GM12878 (cell line): ENCODE results near the gene PTPRN2. TPM values are rescaled to one million over a fixed set of nuclear protein-coding genes. Genes with fewer than 3 reads are reported as not detected.

Experiments used
- ATAC-seq: fragments of 200-7000 bp; cut with Tn5 transposase; 3 replicates; pipeline ENCODE4 v1.9.1; 2020; ENCODE audit warnings: mild to moderate bottlenecking, moderate library complexity
- BruUV-seq: library from RNA; stranded (reverse); fragments of 400-500 nt; replicated peaks from 2 replicates; lab custom pipeline; 2021; lab: Mats Ljungman, UMichigan
- CTCF ChIA-PET: fragments of 300-600 bp; sonication (Branson Sonifier 250); formaldehyde crosslinking; extraction: SDS; loops from one replicate; lab custom pipeline; 2021; ENCODE audit warnings: inconsistent platforms; lab: Yijun Ruan, JAX
- POLR2A ChIA-PET: fragments of 350-600 bp; formaldehyde crosslinking; extraction: SDS; loops from one replicate; lab custom pipeline; 2021; ENCODE audit warnings: inconsistent platforms; lab: Charles Lee
- RAD21 ChIA-PET: fragments of 300-600 bp; sonication (Branson Sonifier 250); formaldehyde crosslinking; loops from one replicate; lab custom pipeline; 2023; ENCODE audit warnings: antibody characterized with exemption; ENCODE audit not compliant: unreplicated experiment; lab: Charles Lee
- SMC1A ChIA-PET: fragments of 300-600 bp; sonication (Branson Sonifier 250); formaldehyde crosslinking; loops from one replicate; lab custom pipeline; 2023; ENCODE audit not compliant: unreplicated experiment, uncharacterized antibody; lab: Charles Lee
- DNase-seq: peaks from one replicate; pipeline ENCODE4 v3.0.0-alpha.2; 2011; ENCODE audit warnings: low read depth, low spot score
- FAIRE-seq: peaks from 3 replicates; lab custom pipeline; 2011; peaks lifted over from hg19 to GRCh38; lab: Jason Lieb, UNC
- H2AFZ ChIP-seq: 2 replicates; pipeline ENCODE4 v1.6.0; 2011; ENCODE audit warnings: low read depth, low read length, control low read depth; ENCODE audit not compliant: control insufficient read depth
- H3K27ac ChIP-seq: 2 replicates; pipeline ENCODE4 v1.5.1; 2011; ENCODE audit warnings: control low read depth; ENCODE audit not compliant: control insufficient read depth, insufficient read depth
- H3K27me3 ChIP-seq, 2 experiments: replicated peaks in 1 of 2; 2 replicates each; pipeline versions ENCODE4 v1.6.0 to v1.6.1; 2011; ENCODE audit warnings: low read length in 1 of 2; ENCODE audit not compliant: control insufficient read depth in 2 of 2, insufficient read depth in 2 of 2
- H3K36me3 ChIP-seq, 2 experiments: 2 replicates each; pipeline ENCODE4 v1.5.1; 2011; ENCODE audit warnings: low read length in 1 of 2; ENCODE audit not compliant: control insufficient read depth in 2 of 2, insufficient read depth in 2 of 2
- H3K4me1 ChIP-seq: 2 replicates; pipeline ENCODE4 v1.6.1; 2011; ENCODE audit warnings: mild to moderate bottlenecking, low read length, moderate library complexity, mixed read lengths; ENCODE audit not compliant: control insufficient read depth, insufficient read depth
- H3K4me2 ChIP-seq: 2 replicates; pipeline ENCODE4 v1.6.0; 2011; ENCODE audit warnings: control low read depth; ENCODE audit not compliant: control insufficient read depth, insufficient read depth
- H3K4me3 ChIP-seq: fragments of 200-600 bp; sonication (generic); 2 replicates; pipeline ENCODE4 v1.5.1; 2016
- H3K79me2 ChIP-seq: 2 replicates; pipeline ENCODE4 v1.6.0; 2011; ENCODE audit warnings: low read length; ENCODE audit not compliant: control insufficient read depth, insufficient read depth
- H3K9ac ChIP-seq: 2 replicates; pipeline ENCODE4 v1.8.0; 2011; ENCODE audit warnings: low read length, control low read depth, mixed read lengths; ENCODE audit not compliant: control insufficient read depth, insufficient read depth
- H3K9me3 ChIP-seq: replicated peaks from 3 replicates; pipeline ENCODE4 v1.5.1; 2011; ENCODE audit warnings: mild to moderate bottlenecking, low read length; ENCODE audit not compliant: control insufficient read depth, insufficient read depth
- H4K20me1 ChIP-seq: 2 replicates; pipeline ENCODE4 v1.6.0; 2011; ENCODE audit not compliant: control insufficient read depth, insufficient read depth
- CEBPB ChIP-seq, 2 experiments: fragments of 150-350 bp in 1 of 2; IDR thresholded peaks; 2 replicates each; pipeline ENCODE4 v1.6.1; 2012 to 2014; ENCODE audit warnings: low read depth in 2 of 2, low read length in 2 of 2, borderline replicate concordance in 1 of 2, inconsistent platforms in 1 of 2
- CREM ChIP-seq: IDR thresholded peaks from 2 replicates; pipeline ENCODE4 v1.6.1; 2014; ENCODE audit warnings: antibody characterized with exemption, low read depth
- FOS ChIP-seq: IDR thresholded peaks from 3 replicates; pipeline ENCODE4 v1.6.1; 2011; ENCODE audit warnings: borderline replicate concordance; ENCODE audit not compliant: insufficient read length; ENCODE audit errors: extremely low read depth
- FOXK2 ChIP-seq: fragments of 450-650 bp; IDR thresholded peaks from 2 replicates; pipeline ENCODE4 v1.6.1; 2017; ENCODE audit warnings: mild to moderate bottlenecking, moderate library complexity
- RAD21 ChIP-seq: IDR thresholded peaks from 2 replicates; pipeline ENCODE4 v1.6.1; 2011; ENCODE audit warnings: mild to moderate bottlenecking, low read depth, low read length, moderate library complexity; ENCODE audit not compliant: insufficient read depth
- RAD51 ChIP-seq: fragments of 450-650 bp; IDR thresholded peaks from 2 replicates; pipeline ENCODE4 v1.6.1; 2016; ENCODE audit warnings: moderate library complexity, mild to moderate bottlenecking, inconsistent platforms
- SIX5 ChIP-seq: IDR thresholded peaks from 2 replicates; pipeline ENCODE4 v1.6.1; 2011; ENCODE audit warnings: mild to moderate bottlenecking, low read depth, low read length, moderate library complexity; ENCODE audit not compliant: severe bottlenecking
- STAT1 ChIP-seq: fragments of 450-650 bp; conservative IDR thresholded peaks from 2 replicates; pipeline ENCODE4 v1.6.1; 2014; ENCODE audit warnings: antibody characterized with exemption, mild to moderate bottlenecking
- WGBS: methylation state at CpG from one replicate; pipeline ENCODE4 v1.1.6; 2016; ENCODE audit warnings: low lambda C conversion rate; ENCODE audit not compliant: insufficient replicate concordance, insufficient coverage; ENCODE audit errors: missing lambda C conversion rate; 5-methylcytosine and 5-hydroxymethylcytosine counted together
- in situ Hi-C: fragments of 300-500 bp; cut with MboI; formaldehyde crosslinking; loops from 9 replicates; pipeline ENCODE4 v1.14.3; 2018; ENCODE audit warnings: mixed read lengths
- intact Hi-C: fragments of 100-400 bp; cut with micrococcal nuclease; formaldehyde crosslinking; loops from one replicate; pipeline ENCODE4 v1.14.2; 2022; ENCODE audit not compliant: unreplicated experiment
- polyA plus RNA-seq, 11 experiments: library from polyadenylated mRNA; depleted of rRNA in 4 of 11; unstranded in 6 of 11; stranded (reverse) in 5 of 11; fragments of >200 nt; fragmentation: Nextera tagmentation in 4 of 11; fragmentation: Illumina TruSeq in 1 of 11; extraction: Ambion mirVana in 4 of 11; extraction: Trizol in 1 of 11; gene quantifications; 1 replicate in 1 of 11; 2 replicates in 10 of 11; pipeline versions ENCODE4 v1.2.1 to v1.2.3, GENCODE V29; 2011 to 2016; ENCODE audit warnings: inconsistent platforms in 2 of 11, missing spikeins in 2 of 11, low read depth in 1 of 11
- total RNA-seq, 4 experiments: library from RNA; depleted of rRNA in 3 of 4; stranded (reverse); fragments of >200 nt in 3 of 4; fragmentation: Illumina TruSeq in 1 of 4; extraction: Trizol in 1 of 4; gene quantifications; 2 replicates each; pipeline versions ENCODE4 v1.2.1 to v1.2.3, GENCODE V29; 2013 to 2021
- TF ChIP-seq, protein P1 (sequence below): IDR thresholded peaks from 2 replicates; pipeline ENCODE4 v1.6.1; 2011; ENCODE audit warnings: low read depth, low read length, improper control_type of control experiment, borderline replicate concordance
- TF ChIP-seq, protein P2 (sequence below): IDR thresholded peaks from 2 replicates; pipeline ENCODE4 v1.6.1; 2011; ENCODE audit warnings: borderline replicate concordance, low read depth, mild to moderate bottlenecking, moderate library complexity, low read length; ENCODE audit not compliant: insufficient read depth, poor library complexity, severe bottlenecking
- TF ChIP-seq, protein P3 (sequence below): fragments of 450-650 bp; formaldehyde crosslinking; IDR thresholded peaks from 2 replicates; pipeline ENCODE4 v1.4.0; 2020; ENCODE audit warnings: mild to moderate bottlenecking, moderate library complexity
- TF ChIP-seq, protein P4 (sequence below): IDR thresholded peaks from 2 replicates; pipeline ENCODE4 v1.6.1; 2011; ENCODE audit warnings: low read depth, mild to moderate bottlenecking, low read length, moderate library complexity, borderline replicate concordance; ENCODE audit errors: extremely low read depth
- TF ChIP-seq, protein P5 (sequence below): fragments of 450-650 bp; IDR thresholded peaks from 2 replicates; pipeline ENCODE4 v1.6.1; 2016; ENCODE audit warnings: mild to moderate bottlenecking, moderate library complexity, borderline replicate concordance

The PTPRN2 gene
- total and polyA plus RNA-seq, 10 of the 15 experiments (the other 5 are each of a cell fraction or from before 2014, with no cell fraction given): 5.4 TPM; not detected in 9

- no peak overlapping the region for H3K4me2 ChIP-seq
- ChIA-PET RAD21 (no interaction called here), CTCF (no interaction called here), POLR2A (no interaction called here), SMC1A (no interaction called here)
- no peak overlapping the region for H3K27ac ChIP-seq
- no peaks in the 10 kb centered on the region for H3K36me3 ChIP-seq
- BruUV-seq: no TSS peak
- no peak overlapping the region for H3K9ac ChIP-seq
- H4K20me1 ChIP-seq: no peaks in the 10 kb centered on the region
- ATAC-seq (no peak), FAIRE-seq (no peak), DNase-seq (no peak)
- no peaks in the 10 kb centered on the region for H3K4me1 ChIP-seq
- intact Hi-C loops: no loop called here
- H3K27me3 ChIP-seq: no peaks in the 10 kb centered on the region
- H3K4me3 ChIP-seq: no peak overlapping the region
- no peak overlapping the region; the same call in 1 of the 2 replicates for H2AFZ ChIP-seq
- WGBS: 28% methylated on average over 4 of the region's 4 CpGs
- no peaks in the 10 kb centered on the region; the same call in 2 of the 3 replicates for H3K9me3 ChIP-seq
- in situ Hi-C loops: no loop called here
- H3K79me2 ChIP-seq: no peaks in the 10 kb centered on the region
- TF ChIP-seq CREM (no peak), CEBPB (IDR thresholded peaks at IDR 0.05; ENCODE audit: borderline replicate concordance in 1 of 2, low read depth in 2 of 2, low read length in 2 of 2) (no peak), FOS (no peak), FOXK2 (no peak), RAD51 (no peak), STAT1 (no peak), RAD21 (no peak), SIX5 (no peak)
- TF ChIP-seq, protein P1, sequence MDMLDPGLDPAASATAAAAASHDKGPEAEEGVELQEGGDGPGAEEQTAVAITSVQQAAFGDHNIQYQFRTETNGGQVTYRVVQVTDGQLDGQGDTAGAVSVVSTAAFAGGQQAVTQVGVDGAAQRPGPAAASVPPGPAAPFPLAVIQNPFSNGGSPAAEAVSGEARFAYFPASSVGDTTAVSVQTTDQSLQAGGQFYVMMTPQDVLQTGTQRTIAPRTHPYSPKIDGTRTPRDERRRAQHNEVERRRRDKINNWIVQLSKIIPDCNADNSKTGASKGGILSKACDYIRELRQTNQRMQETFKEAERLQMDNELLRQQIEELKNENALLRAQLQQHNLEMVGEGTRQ: no peak
- TF ChIP-seq, protein P2, sequence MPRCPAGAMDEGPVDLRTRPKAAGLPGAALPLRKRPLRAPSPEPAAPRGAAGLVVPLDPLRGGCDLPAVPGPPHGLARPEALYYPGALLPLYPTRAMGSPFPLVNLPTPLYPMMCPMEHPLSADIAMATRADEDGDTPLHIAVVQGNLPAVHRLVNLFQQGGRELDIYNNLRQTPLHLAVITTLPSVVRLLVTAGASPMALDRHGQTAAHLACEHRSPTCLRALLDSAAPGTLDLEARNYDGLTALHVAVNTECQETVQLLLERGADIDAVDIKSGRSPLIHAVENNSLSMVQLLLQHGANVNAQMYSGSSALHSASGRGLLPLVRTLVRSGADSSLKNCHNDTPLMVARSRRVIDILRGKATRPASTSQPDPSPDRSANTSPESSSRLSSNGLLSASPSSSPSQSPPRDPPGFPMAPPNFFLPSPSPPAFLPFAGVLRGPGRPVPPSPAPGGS: no peak
- TF ChIP-seq, protein P3, sequence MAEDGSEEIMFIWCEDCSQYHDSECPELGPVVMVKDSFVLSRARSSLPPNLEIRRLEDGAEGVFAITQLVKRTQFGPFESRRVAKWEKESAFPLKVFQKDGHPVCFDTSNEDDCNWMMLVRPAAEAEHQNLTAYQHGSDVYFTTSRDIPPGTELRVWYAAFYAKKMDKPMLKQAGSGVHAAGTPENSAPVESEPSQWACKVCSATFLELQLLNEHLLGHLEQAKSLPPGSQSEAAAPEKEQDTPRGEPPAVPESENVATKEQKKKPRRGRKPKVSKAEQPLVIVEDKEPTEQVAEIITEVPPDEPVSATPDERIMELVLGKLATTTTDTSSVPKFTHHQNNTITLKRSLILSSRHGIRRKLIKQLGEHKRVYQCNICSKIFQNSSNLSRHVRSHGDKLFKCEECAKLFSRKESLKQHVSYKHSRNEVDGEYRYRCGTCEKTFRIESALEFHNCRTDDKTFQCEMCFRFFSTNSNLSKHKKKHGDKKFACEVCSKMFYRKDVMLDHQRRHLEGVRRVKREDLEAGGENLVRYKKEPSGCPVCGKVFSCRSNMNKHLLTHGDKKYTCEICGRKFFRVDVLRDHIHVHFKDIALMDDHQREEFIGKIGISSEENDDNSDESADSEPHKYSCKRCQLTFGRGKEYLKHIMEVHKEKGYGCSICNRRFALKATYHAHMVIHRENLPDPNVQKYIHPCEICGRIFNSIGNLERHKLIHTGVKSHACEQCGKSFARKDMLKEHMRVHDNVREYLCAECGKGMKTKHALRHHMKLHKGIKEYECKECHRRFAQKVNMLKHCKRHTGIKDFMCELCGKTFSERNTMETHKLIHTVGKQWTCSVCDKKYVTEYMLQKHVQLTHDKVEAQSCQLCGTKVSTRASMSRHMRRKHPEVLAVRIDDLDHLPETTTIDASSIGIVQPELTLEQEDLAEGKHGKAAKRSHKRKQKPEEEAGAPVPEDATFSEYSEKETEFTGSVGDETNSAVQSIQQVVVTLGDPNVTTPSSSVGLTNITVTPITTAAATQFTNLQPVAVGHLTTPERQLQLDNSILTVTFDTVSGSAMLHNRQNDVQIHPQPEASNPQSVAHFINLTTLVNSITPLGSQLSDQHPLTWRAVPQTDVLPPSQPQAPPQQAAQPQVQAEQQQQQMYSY (CRISPR knock-in tag): no peak
- TF ChIP-seq, protein P4, sequence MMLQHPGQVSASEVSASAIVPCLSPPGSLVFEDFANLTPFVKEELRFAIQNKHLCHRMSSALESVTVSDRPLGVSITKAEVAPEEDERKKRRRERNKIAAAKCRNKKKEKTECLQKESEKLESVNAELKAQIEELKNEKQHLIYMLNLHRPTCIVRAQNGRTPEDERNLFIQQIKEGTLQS: no peak
- TF ChIP-seq, protein P5, sequence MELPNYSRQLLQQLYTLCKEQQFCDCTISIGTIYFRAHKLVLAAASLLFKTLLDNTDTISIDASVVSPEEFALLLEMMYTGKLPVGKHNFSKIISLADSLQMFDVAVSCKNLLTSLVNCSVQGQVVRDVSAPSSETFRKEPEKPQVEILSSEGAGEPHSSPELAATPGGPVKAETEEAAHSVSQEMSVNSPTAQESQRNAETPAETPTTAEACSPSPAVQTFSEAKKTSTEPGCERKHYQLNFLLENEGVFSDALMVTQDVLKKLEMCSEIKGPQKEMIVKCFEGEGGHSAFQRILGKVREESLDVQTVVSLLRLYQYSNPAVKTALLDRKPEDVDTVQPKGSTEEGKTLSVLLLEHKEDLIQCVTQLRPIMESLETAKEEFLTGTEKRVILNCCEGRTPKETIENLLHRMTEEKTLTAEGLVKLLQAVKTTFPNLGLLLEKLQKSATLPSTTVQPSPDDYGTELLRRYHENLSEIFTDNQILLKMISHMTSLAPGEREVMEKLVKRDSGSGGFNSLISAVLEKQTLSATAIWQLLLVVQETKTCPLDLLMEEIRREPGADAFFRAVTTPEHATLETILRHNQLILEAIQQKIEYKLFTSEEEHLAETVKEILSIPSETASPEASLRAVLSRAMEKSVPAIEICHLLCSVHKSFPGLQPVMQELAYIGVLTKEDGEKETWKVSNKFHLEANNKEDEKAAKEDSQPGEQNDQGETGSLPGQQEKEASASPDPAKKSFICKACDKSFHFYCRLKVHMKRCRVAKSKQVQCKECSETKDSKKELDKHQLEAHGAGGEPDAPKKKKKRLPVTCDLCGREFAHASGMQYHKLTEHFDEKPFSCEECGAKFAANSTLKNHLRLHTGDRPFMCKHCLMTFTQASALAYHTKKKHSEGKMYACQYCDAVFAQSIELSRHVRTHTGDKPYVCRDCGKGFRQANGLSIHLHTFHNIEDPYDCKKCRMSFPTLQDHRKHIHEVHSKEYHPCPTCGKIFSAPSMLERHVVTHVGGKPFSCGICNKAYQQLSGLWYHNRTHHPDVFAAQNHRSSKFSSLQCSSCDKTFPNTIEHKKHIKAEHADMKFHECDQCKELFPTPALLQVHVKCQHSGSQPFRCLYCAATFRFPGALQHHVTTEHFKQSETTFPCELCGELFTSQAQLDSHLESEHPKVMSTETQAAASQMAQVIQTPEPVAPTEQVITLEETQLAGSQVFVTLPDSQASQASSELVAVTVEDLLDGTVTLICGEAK: no peak
Measured at GRCh38 chr7:157503229-157503628, 1084.4 kb downstream of the PTPRN2 start.
